Parathyroid adenoma (tissue), 2 donors: ENCODE results near the gene SPOCK1.
"Not testable (repeated sequence)": the region's sequence is repeated elsewhere in the genome, so short reads cannot be mapped to it uniquely, and the experiment has no call there.

Source experiments
- H2AFZ ChIP-seq: fragments of 300-600 bp; sonication (generic); one replicate; pipeline ENCODE4 v1.7.0; 2017; ENCODE audit warnings: antibody characterized with exemption, mild to moderate bottlenecking
- H3K27ac ChIP-seq: fragments of 300-600 bp; sonication (generic); one replicate; pipeline ENCODE4 v1.7.0; 2017
- H3K27me3 ChIP-seq: fragments of 300-600 bp; sonication (generic); one replicate; pipeline ENCODE4 v1.7.0; 2017; ENCODE audit warnings: low read length; ENCODE audit not compliant: control insufficient read depth, insufficient read depth
- H3K36me3 ChIP-seq: fragments of 300-600 bp; sonication (generic); one replicate; pipeline ENCODE4 v1.7.0; 2017; ENCODE audit warnings: low read length; ENCODE audit not compliant: control insufficient read depth, insufficient read depth
- H3K4me1 ChIP-seq: fragments of 300-600 bp; sonication (generic); one replicate; pipeline ENCODE4 v1.7.0; 2017; ENCODE audit warnings: control low read depth
- H3K4me2 ChIP-seq: fragments of 300-600 bp; sonication (generic); one replicate; pipeline ENCODE4 v1.7.0; 2017; ENCODE audit warnings: low read length
- H3K4me3 ChIP-seq: fragments of 300-600 bp; sonication (generic); one replicate; pipeline ENCODE4 v1.7.0; 2017; ENCODE audit warnings: low read depth, low read length
- H3K79me2 ChIP-seq: fragments of 300-600 bp; sonication (generic); one replicate; pipeline ENCODE4 v1.7.0; 2017; ENCODE audit warnings: control low read depth
- H3K9ac ChIP-seq: fragments of 300-600 bp; sonication (generic); one replicate; pipeline ENCODE4 v1.7.0; 2017; ENCODE audit warnings: mild to moderate bottlenecking
- H3K9me3 ChIP-seq: fragments of 300-600 bp; sonication (generic); one replicate; pipeline ENCODE4 v1.7.0; 2017; ENCODE audit warnings: low read length; ENCODE audit not compliant: control insufficient read depth
- CTCF ChIP-seq: fragments of 300-600 bp; sonication (generic); IDR thresholded peaks from one replicate; pipeline ENCODE4 v1.7.0; 2017; ENCODE audit warnings: antibody characterized with exemption, mild to moderate bottlenecking
- donor health status: primary hyperparathyroidism.

SPOCK1 gene

GRCh38 chr5:136981936-136982335 lies 517.2 kb downstream of the SPOCK1 start:
- Histone ChIP-seq H3K9ac (no peak overlapping the region), H3K4me1 (no peaks in the 10 kb centered on the region), H3K27ac (no peak overlapping the region), H3K9me3 (no peaks in the 10 kb centered on the region), H2AFZ (no peak overlapping the region), H3K36me3 (no peaks in the 10 kb centered on the region), H3K4me3 (no peak overlapping the region), H3K27me3 (no peaks in the 10 kb centered on the region), H3K4me2 (no peak overlapping the region), H3K79me2 (no peaks in the 10 kb centered on the region)
- TF ChIP-seq CTCF = no peak

GRCh38 chr5:136979131-136979530 lies 520.0 kb downstream of the SPOCK1 start:
- H3K4me1 ChIP-seq = no peaks in the 10 kb centered on the region
- H3K4me3 ChIP-seq = no peak overlapping the region
- no peak for TF ChIP-seq CTCF
- no peaks in the 10 kb centered on the region for H3K9me3 ChIP-seq
- no peak overlapping the region for H2AFZ ChIP-seq
- no peak overlapping the region for H3K9ac ChIP-seq
- H3K79me2 ChIP-seq = no peaks in the 10 kb centered on the region
- H3K4me2 ChIP-seq = no peak overlapping the region
- no peaks in the 10 kb centered on the region for H3K36me3 ChIP-seq
- H3K27ac ChIP-seq = no peak overlapping the region
- no peaks in the 10 kb centered on the region for H3K27me3 ChIP-seq

DNA sequence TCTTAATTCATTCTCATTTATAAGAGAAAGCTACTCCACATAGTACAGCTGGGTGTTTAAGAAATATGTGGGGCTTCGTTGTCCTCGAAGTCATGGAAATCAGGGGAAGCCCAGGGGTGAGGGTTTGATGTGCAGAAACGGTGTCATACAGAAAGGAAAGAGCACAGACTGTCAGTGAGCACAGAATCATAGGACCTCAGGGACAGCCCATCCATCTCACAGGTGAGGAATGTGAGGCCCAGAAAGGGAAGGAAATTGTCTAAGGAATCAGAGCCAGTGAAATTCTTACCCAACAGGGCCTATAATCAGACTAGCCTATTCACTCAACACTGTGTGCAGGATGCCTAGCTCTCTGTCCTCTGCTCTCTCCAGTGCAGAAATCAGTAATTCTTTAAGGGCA lies 535.6 kb downstream of the SPOCK1 start:
- Histone ChIP-seq H3K79me2 (no peaks in the 10 kb centered on the region), H3K4me1 (no peaks in the 10 kb centered on the region), H3K36me3 (no peaks in the 10 kb centered on the region), H3K4me3 (no peak overlapping the region), H3K27ac (no peak overlapping the region), H3K27me3 (no peaks in the 10 kb centered on the region), H3K9me3 (no peaks in the 10 kb centered on the region), H3K4me2 (no peak overlapping the region), H2AFZ (no peak overlapping the region), H3K9ac (no peak overlapping the region)
- TF ChIP-seq CTCF = no peak

- no peaks in the 10 kb centered on the region for H3K36me3 ChIP-seq
- no peaks in the 10 kb centered on the region for H3K4me1 ChIP-seq
- no peak overlapping the region for H2AFZ ChIP-seq
- no peaks in the 10 kb centered on the region for H3K79me2 ChIP-seq
- no peak overlapping the region for H3K4me3 ChIP-seq
- H3K9me3 ChIP-seq = no peaks in the 10 kb centered on the region
- H3K9ac ChIP-seq = no peak overlapping the region
- no peak overlapping the region for H3K4me2 ChIP-seq
- H3K27me3 ChIP-seq = no peaks in the 10 kb centered on the region
- no peak for TF ChIP-seq CTCF
- no peak overlapping the region for H3K27ac ChIP-seq
These were observed 541.7 kb downstream of the SPOCK1 start for GRCh38 chr5:136957428-136957827.

- not testable (repeated sequence) for H3K27ac ChIP-seq, H3K4me3 ChIP-seq, H2AFZ ChIP-seq, H3K9me3 ChIP-seq, H3K27me3 ChIP-seq, H3K36me3 ChIP-seq, H3K79me2 ChIP-seq, H3K4me1 ChIP-seq, H3K4me2 ChIP-seq, H3K9ac ChIP-seq
These were observed 545.0 kb downstream of the SPOCK1 start for GRCh38 chr5:136954142-136954541.

DNA sequence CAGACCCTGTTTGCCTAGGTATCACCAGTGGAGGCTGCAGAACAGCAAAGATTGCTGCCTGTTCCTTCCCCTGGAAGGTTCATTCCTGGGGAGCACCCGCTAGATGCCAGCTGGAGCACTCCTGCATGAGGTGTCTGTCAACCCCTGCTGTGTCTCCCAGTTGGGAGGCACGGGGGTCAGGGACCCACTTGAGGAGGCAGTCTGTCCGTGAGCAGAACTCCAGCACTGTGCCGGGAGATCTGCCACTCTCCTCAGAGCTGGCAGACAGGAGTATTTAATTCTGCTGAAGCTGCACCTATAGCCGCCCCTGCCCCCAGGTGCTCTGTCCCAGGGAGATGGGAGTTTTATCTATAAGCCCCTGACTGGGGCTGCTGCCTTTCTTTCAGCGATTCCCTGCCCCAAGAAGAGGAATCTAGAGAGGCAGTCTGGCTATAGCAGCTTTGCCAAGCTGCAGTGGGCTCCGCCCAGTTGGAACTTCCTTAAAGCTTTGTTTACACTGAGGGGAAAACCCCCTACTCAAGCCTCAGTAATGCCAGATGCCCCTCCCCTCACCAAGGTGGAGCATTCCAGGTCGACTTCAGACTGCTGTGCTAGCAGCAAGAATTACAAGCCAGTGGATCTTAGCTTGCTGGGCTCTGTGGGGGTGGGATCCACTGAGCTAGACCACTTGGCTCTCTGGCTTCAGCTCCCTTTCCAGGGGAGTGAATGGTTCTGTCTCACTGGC lies 545.6 kb downstream of the SPOCK1 start:
- H3K36me3 ChIP-seq, H3K4me1 ChIP-seq, H2AFZ ChIP-seq, H3K4me3 ChIP-seq, H3K27ac ChIP-seq, H3K27me3 ChIP-seq, H3K9me3 ChIP-seq, H3K9ac ChIP-seq, H3K4me2 ChIP-seq, H3K79me2 ChIP-seq: not testable (repeated sequence)
